ENCODE results near the gene RHOT1.
"Not testable (repeated sequence)": the region's sequence is repeated elsewhere in the genome, so short reads cannot be mapped to it uniquely, and the experiment has no call there.

RHOT1 gene

DNA sequence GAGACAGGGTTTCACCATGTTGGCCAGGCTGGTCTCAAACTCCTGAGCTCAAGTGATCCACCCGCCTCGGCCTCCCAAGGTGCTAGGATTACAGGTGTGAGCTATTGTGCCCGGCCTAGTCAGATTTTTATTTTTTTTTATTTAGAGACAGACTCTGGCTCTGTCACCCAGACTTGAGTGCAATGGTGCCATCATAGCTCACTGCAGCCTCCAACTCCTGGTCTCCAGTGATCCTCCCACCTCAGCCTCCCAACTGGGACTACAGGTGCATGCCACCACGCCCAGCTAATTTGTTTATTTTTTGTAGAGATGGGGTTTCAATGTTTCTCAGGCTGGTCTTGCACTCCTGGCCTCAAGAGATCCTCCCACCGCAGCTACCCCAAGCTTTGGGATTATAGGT is 2.8 kb upstream of the RHOT1 start:
- not testable (repeated sequence) for DNase-seq (ENCODE audit: low read depth); H3K4me3 ChIP-seq (ENCODE audit: low read length)
- TF ChIP-seq, protein P1, sequence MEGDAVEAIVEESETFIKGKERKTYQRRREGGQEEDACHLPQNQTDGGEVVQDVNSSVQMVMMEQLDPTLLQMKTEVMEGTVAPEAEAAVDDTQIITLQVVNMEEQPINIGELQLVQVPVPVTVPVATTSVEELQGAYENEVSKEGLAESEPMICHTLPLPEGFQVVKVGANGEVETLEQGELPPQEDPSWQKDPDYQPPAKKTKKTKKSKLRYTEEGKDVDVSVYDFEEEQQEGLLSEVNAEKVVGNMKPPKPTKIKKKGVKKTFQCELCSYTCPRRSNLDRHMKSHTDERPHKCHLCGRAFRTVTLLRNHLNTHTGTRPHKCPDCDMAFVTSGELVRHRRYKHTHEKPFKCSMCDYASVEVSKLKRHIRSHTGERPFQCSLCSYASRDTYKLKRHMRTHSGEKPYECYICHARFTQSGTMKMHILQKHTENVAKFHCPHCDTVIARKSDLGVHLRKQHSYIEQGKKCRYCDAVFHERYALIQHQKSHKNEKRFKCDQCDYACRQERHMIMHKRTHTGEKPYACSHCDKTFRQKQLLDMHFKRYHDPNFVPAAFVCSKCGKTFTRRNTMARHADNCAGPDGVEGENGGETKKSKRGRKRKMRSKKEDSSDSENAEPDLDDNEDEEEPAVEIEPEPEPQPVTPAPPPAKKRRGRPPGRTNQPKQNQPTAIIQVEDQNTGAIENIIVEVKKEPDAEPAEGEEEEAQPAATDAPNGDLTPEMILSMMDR (conservative IDR thresholded peaks at IDR 0.05; ENCODE audit: low read length): 0 out of 2 replicates have a peak, but pooled peaks have one; percentile 4

DNA sequence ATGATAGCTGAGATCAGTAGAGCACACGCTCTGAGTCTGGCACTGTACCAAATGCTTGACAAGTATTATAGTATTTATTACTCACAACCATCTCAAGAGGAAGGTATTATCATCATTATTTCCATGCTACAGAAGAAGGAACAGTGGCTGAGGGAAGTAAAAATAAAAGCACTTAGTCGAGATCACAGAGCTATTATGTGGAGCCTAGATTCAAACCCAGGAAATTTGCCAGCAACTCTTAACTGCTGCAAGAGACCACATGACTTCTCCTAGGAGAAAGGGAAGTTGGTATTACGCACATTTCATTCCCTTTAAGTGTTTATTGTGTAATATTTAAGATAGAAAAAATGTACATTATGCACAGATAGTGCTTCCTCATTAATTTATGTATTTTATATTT is 1.0 kb upstream of the RHOT1 start:
- TF ChIP-seq, protein P1 (conservative IDR thresholded peaks at IDR 0.05; ENCODE audit: low read length): no peak
- H3K4me3 ChIP-seq (ENCODE audit: low read length): peak overlapping the region; percentile 96
- peak; percentile 91 for DNase-seq (ENCODE audit: low read depth)

DNA sequence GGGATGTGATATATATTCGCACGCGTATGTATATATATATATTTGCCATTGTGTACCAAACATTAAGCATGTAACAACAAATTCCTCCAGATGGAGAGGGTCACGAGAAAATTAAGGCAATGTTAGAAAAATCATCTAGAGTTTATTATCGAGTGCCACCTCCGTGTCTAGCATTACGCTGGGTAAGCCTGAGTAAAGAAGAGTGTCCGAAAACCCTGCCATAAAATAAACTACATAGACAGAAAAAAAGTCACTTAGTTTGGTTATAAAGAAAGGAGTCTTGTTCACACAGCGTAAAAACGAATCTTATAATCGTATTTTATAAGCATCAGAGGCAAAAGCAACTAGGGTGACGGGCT is 644 bp upstream of the RHOT1 start:
- DNase-seq (ENCODE audit: low read depth): no peak
- TF ChIP-seq, protein P1 (conservative IDR thresholded peaks at IDR 0.05; ENCODE audit: low read length): no peak
- peak overlapping the region; percentile 96 for H3K4me3 ChIP-seq (ENCODE audit: low read length)

DNA sequence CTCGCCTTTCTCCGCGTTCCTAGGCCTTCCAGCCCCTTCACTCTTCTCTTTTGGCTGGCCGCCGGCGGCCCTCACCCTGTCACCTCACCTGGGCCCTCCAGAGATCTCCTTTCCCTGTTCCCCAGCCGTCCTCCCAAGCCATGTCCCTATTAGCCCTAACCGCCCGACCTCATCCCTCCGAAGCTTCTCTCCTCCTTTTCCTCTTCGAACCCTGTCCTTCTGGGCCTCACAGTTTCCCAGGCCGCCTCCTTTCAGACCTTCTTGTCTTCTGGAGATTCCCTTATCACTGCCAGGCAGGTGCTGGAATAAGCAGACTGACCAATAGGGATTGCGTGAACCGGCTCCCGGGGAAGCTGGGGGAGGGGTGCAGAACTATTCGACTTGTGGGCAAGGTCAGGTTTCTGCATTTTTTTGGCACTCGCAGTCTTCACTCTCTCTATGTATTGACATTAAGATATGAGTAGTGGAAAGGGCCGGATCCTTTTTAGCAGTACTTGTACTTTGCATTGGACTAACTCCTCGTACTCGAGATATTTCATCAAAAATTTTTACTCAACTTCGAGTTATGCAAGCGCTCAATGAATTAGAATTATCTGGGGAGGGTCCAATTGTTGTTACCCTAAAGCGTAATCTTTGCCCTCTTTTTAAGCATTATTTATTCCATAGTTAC is 690 bp downstream of the RHOT1 start:
- H3K4me3 ChIP-seq (ENCODE audit: low read length): peak overlapping the region; percentile 96
- DNase-seq (ENCODE audit: low read depth): peak; percentile 61
- TF ChIP-seq, protein P1 (conservative IDR thresholded peaks at IDR 0.05; ENCODE audit: low read length): no peak

DNA sequence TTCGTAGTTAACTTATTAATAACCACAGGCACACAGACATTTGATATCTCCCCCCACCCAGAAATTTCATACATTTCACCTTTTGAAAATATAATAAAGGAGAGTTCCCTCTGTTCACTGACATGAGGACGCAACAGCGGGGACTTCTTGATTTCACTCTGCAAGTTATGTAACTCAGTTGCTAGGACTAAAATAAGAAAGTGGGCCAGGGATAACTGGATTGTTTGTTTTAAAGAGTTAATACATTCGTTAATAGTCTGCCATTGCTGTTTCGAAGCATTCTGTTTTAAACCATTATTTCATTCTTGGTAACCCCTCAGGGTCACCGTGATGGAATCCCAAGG is 1.2 kb downstream of the RHOT1 start:
- H3K4me3 ChIP-seq (ENCODE audit: low read length): peak overlapping the region; percentile 96
- no peak for DNase-seq (ENCODE audit: low read depth)
- TF ChIP-seq, protein P1 (conservative IDR thresholded peaks at IDR 0.05; ENCODE audit: low read length): no peak

DNA sequence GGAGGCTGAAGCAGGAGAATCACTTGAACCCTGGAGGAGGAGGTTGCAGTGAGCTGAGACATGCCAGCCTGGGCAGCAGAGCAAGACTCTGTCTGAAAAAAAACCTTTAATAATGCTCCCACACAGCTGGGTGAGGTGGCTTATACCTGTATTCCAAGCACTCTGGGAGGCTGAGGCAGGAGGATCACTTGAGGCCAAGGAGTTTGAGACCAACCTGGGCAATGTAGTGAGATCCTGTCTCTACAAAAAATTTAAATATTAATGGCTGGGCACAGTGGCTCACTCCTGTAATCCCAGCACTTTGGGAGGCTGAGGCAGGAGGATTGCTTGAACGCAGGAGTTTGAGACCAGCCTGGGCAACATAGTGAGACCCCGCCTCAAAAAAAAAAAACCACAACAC is 2.1 kb downstream of the RHOT1 start:
- H3K4me3 ChIP-seq (ENCODE audit: low read length); DNase-seq (ENCODE audit: low read depth): not testable (repeated sequence)

DNA sequence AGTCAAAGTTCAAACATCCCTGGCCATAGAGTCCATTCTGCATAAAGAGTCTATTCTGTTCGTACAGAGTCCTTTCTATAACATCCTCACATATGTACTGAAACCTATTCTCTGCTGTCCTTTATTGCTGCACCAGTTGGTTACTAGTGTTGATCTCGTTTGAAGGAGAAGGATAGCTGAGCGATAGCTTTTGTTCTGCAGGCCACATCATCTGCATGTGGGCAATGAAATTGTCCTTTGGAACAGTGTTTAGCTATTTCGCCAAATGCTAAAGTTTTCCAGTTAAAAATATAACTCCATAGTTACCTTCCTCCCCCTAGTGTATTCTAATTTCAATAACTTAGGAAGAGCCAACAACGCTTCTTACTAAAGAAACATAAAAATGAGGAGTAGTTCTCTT is 6.0 kb downstream of the RHOT1 start:
- DNase-seq (ENCODE audit: low read depth): no peak
- H3K4me3 ChIP-seq (ENCODE audit: low read length): no peak overlapping the region
- TF ChIP-seq, protein P1 (conservative IDR thresholded peaks at IDR 0.05; ENCODE audit: low read length): no peak

DNA sequence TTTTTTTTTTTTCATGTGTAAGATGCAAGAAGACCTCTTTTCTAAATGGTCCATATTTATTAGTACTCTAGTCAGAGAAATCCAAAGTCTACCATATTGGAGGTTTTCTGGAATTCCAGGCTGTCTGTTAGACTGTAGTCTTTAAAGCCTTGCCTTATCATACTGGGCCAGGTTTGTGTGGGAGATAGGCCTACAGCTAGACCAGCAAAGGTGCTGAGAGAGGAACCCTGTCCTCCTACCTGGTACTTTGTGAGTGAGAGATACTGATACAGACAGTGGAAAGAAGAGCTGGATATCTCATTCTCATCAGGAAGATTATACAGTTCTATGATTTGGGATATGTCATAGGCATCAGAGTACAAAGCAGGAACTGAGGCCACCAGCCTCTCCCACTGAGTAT is 8.1 kb downstream of the RHOT1 start:
- no peak overlapping the region for H3K4me3 ChIP-seq (ENCODE audit: low read length)
- no peak for DNase-seq (ENCODE audit: low read depth)
- TF ChIP-seq, protein P1 (conservative IDR thresholded peaks at IDR 0.05; ENCODE audit: low read length): no peak
